ENCODE data around the gene NRSN1. TPM values are rescaled to one million over a fixed set of nuclear protein-coding genes. Genes with fewer than 3 reads are reported as not detected.

Gene NRSN1
- total RNA-seq, 1 donor from 2014 or later: not detected

DNA sequence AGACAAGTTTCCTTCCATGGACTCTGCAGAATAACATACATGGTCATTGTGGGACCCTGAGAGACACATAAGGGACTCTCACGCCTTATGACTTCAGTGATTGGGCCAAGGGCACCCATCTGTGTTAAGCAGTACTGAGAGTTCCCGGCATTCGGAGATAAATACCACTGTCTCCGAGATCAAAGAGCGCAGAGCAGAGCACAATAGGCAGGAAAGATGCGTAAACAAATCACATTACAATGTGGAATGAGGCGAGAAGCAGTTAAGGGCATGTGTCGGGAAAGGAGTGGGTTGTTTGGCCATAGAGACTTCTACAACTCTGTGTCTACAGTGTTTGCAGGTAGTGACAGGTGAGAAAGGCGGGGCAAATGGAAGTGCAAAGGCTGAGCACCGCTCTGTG, 57.6 kb downstream of the NRSN1 start:
- H3K4me3 ChIP-seq (ENCODE audit: low read depth, low read length): no peak overlapping the region
- no peak for DNase-seq (ENCODE audit: low read depth)
- TF ChIP-seq, protein P1, sequence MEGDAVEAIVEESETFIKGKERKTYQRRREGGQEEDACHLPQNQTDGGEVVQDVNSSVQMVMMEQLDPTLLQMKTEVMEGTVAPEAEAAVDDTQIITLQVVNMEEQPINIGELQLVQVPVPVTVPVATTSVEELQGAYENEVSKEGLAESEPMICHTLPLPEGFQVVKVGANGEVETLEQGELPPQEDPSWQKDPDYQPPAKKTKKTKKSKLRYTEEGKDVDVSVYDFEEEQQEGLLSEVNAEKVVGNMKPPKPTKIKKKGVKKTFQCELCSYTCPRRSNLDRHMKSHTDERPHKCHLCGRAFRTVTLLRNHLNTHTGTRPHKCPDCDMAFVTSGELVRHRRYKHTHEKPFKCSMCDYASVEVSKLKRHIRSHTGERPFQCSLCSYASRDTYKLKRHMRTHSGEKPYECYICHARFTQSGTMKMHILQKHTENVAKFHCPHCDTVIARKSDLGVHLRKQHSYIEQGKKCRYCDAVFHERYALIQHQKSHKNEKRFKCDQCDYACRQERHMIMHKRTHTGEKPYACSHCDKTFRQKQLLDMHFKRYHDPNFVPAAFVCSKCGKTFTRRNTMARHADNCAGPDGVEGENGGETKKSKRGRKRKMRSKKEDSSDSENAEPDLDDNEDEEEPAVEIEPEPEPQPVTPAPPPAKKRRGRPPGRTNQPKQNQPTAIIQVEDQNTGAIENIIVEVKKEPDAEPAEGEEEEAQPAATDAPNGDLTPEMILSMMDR (conservative IDR thresholded peaks at IDR 0.05; ENCODE audit: low read depth, low read length): no peak

DNA sequence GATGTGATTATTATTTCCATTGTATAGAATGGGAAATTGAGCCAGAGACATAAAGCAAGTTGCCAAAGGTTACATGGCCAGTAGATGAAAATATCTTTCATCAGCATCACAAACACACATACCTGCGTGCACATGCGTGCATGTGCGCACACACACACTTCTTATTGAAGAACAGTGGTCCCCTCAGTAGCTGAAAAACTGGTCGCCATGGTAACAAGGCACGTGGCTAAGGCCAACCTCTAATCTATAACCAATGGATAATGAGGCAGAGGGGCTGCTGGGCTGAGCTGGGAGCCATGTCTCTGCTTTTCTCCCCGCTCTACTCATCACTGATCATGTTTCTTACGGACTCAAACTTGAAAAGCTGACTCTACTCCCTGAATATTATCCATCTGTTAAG, 60.3 kb downstream of the NRSN1 start:
- DNase-seq (ENCODE audit: low read depth): no peak
- no peak overlapping the region for H3K4me3 ChIP-seq (ENCODE audit: low read depth, low read length)
- TF ChIP-seq, protein P1 (conservative IDR thresholded peaks at IDR 0.05; ENCODE audit: low read depth, low read length): no peak

DNA sequence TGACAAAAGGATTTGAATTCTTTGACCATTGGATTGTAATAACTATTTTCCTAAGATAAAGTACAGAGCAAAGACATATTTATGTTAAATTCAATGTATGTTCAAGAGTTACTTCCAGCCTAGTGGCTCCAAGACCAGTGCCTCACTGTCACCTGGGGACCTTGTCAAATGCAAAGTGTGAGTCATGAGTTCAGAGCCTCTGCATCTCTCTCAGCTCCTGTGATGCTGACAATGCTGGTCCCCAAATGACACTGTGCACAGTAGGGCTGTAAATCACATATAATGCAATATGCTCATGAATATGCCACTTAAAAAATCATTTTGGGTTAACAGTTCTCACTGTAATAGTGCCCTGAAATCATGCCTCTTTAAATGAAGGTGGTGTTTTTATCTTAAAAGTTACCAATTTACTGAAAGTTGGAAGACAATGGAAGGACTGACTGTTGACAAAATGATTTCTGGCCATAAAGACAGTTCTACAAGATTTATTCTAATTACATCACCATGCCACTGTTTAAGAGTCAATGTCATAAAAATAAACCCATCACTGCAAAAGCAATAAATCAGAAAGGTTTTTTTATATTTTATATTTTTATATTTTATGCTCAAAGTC, 62.1 kb downstream of the NRSN1 start:
- no peak overlapping the region for H3K4me3 ChIP-seq (ENCODE audit: low read depth, low read length)
- TF ChIP-seq, protein P1 (conservative IDR thresholded peaks at IDR 0.05; ENCODE audit: low read depth, low read length): no peak
- no peak for DNase-seq (ENCODE audit: low read depth)

DNA sequence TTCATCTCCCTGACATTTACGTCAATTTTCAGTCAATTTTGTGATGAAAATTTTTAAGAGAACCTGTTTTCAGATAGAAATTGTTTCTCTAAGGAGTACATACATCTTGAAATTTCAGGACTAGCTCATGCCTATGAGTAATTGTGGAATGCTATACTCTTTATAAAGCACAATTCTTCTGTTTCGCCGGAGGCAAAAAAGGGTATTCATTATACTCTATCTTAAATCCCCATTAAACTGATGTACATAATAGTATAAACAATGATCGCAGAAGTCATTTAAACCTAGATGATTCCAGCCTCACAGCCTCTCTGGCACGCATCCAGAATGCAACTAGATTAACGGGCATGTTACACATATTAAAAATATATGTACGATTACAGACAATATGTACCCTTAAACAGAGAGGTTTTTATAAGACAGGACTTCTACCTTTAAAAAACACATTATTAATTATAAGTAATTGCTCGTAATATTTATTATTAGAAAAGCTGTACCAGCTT, 62.6 kb downstream of the NRSN1 start:
- H3K4me3 ChIP-seq (ENCODE audit: low read depth, low read length): no peak overlapping the region
- DNase-seq (ENCODE audit: low read depth): no peak
- TF ChIP-seq, protein P1 (conservative IDR thresholded peaks at IDR 0.05; ENCODE audit: low read depth, low read length): no peak

DNA sequence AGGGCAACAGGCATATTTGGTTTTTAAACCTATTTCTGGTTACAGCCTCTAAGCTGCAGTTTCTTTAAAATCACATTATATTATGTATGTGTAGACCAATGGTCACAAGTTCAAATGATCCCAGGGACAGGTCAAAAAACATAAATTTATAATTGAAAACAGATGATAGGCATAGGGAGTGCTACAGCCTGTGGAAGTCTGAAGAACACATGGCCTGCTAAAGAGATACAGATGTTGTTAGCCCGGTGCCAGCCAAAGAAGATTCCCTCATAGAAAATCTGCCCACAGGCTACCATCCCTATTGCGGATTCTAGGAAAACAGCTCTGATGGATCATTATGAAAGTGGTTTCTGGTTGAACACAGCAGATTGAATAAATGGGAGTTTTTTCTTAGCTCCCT, 65.3 kb downstream of the NRSN1 start:
- no peak for DNase-seq (ENCODE audit: low read depth)
- TF ChIP-seq, protein P1 (conservative IDR thresholded peaks at IDR 0.05; ENCODE audit: low read depth, low read length): no peak
- no peak overlapping the region for H3K4me3 ChIP-seq (ENCODE audit: low read depth, low read length)

DNA sequence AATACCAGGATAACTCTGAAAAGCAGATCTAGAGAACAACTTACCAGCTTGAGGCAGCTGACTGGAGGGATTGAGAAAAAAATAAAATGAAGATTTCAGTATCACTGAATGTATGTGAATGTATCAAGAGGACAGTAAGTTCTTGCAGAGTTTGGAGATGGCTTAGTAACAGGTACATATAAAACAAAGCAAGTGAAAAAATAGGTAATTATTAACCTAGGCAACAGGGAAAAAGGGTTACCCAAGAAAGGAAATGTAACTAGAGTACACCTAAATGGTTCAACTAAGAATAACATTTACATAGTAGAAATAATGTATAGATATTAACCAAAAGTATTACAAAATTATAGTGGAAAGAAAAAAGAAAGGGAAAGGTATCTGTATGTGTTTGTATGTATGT, 67.3 kb downstream of the NRSN1 start:
- no peak for DNase-seq (ENCODE audit: low read depth)
- TF ChIP-seq, protein P1 (conservative IDR thresholded peaks at IDR 0.05; ENCODE audit: low read depth, low read length): no peak
- H3K4me3 ChIP-seq (ENCODE audit: low read depth, low read length): no peak overlapping the region

Measured in epithelial cell of proximal tubule (primary cell).